ENCODE measurements around the gene RBX1.
"Not testable (repeated sequence)": the region's sequence is repeated elsewhere in the genome, so short reads cannot be mapped to it uniquely, and the experiment has no call there.

Gene RBX1

GRCh38 chr22:40912987-40913386, 38.2 kb upstream of the RBX1 start:
- not testable (repeated sequence) for H3K27me3 ChIP-seq (ENCODE audit: insufficient read depth, low read length); H3K9ac ChIP-seq (ENCODE audit: low read length); H3K4me1 ChIP-seq (ENCODE audit: control insufficient read depth in 1 of 2, insufficient read depth in 2 of 2, low read length in 2 of 2); H3K4ac ChIP-seq (ENCODE audit: low read depth, low read length); H3K9me3 ChIP-seq (ENCODE audit: insufficient read depth, low read depth, low read length); H3K79me2 ChIP-seq (ENCODE audit: control insufficient read depth, insufficient read depth, low read length, poor library complexity); H3K79me1 ChIP-seq (ENCODE audit: low read length); H2BK5ac ChIP-seq (ENCODE audit: low read depth, low read length, poor library complexity); DNase-seq; H2AK5ac ChIP-seq (ENCODE audit: low read length); H3K14ac ChIP-seq (ENCODE audit: low read length); H2BK12ac ChIP-seq (ENCODE audit: low read length); H4K91ac ChIP-seq (ENCODE audit: low read depth, low read length); H2BK120ac ChIP-seq (ENCODE audit: insufficient read depth, low read length, poor library complexity); H2AFZ ChIP-seq (ENCODE audit: insufficient read depth, low read length, poor library complexity); H3K4me2 ChIP-seq (ENCODE audit: low read length); H4K12ac ChIP-seq (ENCODE audit: low read depth, low read length); H3K4me3 ChIP-seq (ENCODE audit: low read depth, low read length); H3K18ac ChIP-seq (ENCODE audit: low read length); H3K23ac ChIP-seq (ENCODE audit: low read length); H3K27ac ChIP-seq (ENCODE audit: low read depth, low read length); H4K8ac ChIP-seq (ENCODE audit: low read depth, low read length)
- H3K36me3 ChIP-seq (ENCODE audit: control insufficient read depth in 1 of 2, insufficient read depth in 2 of 2, low read length in 2 of 2) = peaks cover 16 to 18% of the 10 kb centered on the region in 2 experiments
- no CpG with 5 or more reads among the region's 6 CpGs for WGBS (ENCODE audit: extremely low coverage, insufficient coverage, insufficient read length)

GRCh38 chr22:40919446-40919845, 31.7 kb upstream of the RBX1 start:
- Histone ChIP-seq H4K12ac (ENCODE audit: low read depth, low read length) (no peak overlapping the region), H2BK120ac (ENCODE audit: insufficient read depth, low read length, poor library complexity) (no peak overlapping the region), H3K18ac (ENCODE audit: low read length) (no peak overlapping the region), H4K91ac (ENCODE audit: low read depth, low read length) (no peak overlapping the region), H3K27me3 (ENCODE audit: insufficient read depth, low read length) (no peaks in the 10 kb centered on the region), H3K4ac (ENCODE audit: low read depth, low read length) (no peak overlapping the region), H3K27ac (ENCODE audit: low read depth, low read length) (no peak overlapping the region), H3K9me3 (ENCODE audit: insufficient read depth, low read depth, low read length) (no peaks in the 10 kb centered on the region), H3K4me3 (ENCODE audit: low read depth, low read length) (no peak overlapping the region), H3K36me3 (ENCODE audit: control insufficient read depth in 1 of 2, insufficient read depth in 2 of 2, low read length in 2 of 2) (peaks cover 13 to 25% of the 10 kb centered on the region in 2 experiments), H4K8ac (ENCODE audit: low read depth, low read length) (no peak overlapping the region), H3K14ac (ENCODE audit: low read length) (no peak overlapping the region), H2BK12ac (ENCODE audit: low read length) (no peak overlapping the region), H2AK5ac (ENCODE audit: low read length) (no peak overlapping the region), H2AFZ (ENCODE audit: insufficient read depth, low read length, poor library complexity) (no peak overlapping the region), H3K23ac (ENCODE audit: low read length) (no peak overlapping the region), H3K79me2 (ENCODE audit: control insufficient read depth, insufficient read depth, low read length, poor library complexity) (no peaks in the 10 kb centered on the region), H3K9ac (ENCODE audit: low read length) (no peak overlapping the region), H3K4me2 (ENCODE audit: low read length) (no peak overlapping the region), H3K4me1 (ENCODE audit: control insufficient read depth in 1 of 2, insufficient read depth in 2 of 2, low read length in 2 of 2) (no peaks in the 10 kb centered on the region), H2BK5ac (ENCODE audit: low read depth, low read length, poor library complexity) (no peak overlapping the region), H3K79me1 (ENCODE audit: low read length) (no peaks in the 10 kb centered on the region)
- no CpG with 5 or more reads among the region's 5 CpGs for WGBS (ENCODE audit: extremely low coverage, insufficient coverage, insufficient read length)
- peak; percentile 40 to 86 for DNase-seq

- Histone ChIP-seq H3K79me2 (ENCODE audit: control insufficient read depth, insufficient read depth, low read length, poor library complexity) (no peaks in the 10 kb centered on the region), H4K12ac (ENCODE audit: low read depth, low read length) (no peak overlapping the region), H3K18ac (ENCODE audit: low read length) (no peak overlapping the region), H3K27me3 (ENCODE audit: insufficient read depth, low read length) (no peaks in the 10 kb centered on the region), H3K27ac (ENCODE audit: low read depth, low read length) (no peak overlapping the region), H3K9ac (ENCODE audit: low read length) (no peak overlapping the region), H4K91ac (ENCODE audit: low read depth, low read length) (no peak overlapping the region), H3K36me3 (ENCODE audit: control insufficient read depth in 1 of 2, insufficient read depth in 2 of 2, low read length in 2 of 2) (peaks cover 12 to 30% of the 10 kb centered on the region in 2 experiments), H3K4me2 (ENCODE audit: low read length) (no peak overlapping the region), H2AK5ac (ENCODE audit: low read length) (no peak overlapping the region), H4K8ac (ENCODE audit: low read depth, low read length) (no peak overlapping the region), H3K4me3 (ENCODE audit: low read depth, low read length) (no peak overlapping the region), H3K9me3 (ENCODE audit: insufficient read depth, low read depth, low read length) (no peaks in the 10 kb centered on the region), H2AFZ (ENCODE audit: insufficient read depth, low read length, poor library complexity) (no peak overlapping the region), H2BK120ac (ENCODE audit: insufficient read depth, low read length, poor library complexity) (no peak overlapping the region), H2BK12ac (ENCODE audit: low read length) (no peak overlapping the region), H3K23ac (ENCODE audit: low read length) (no peak overlapping the region), H2BK5ac (ENCODE audit: low read depth, low read length, poor library complexity) (no peak overlapping the region), H3K79me1 (ENCODE audit: low read length) (no peaks in the 10 kb centered on the region), H3K14ac (ENCODE audit: low read length) (no peak overlapping the region), H3K4me1 (ENCODE audit: control insufficient read depth in 1 of 2, insufficient read depth in 2 of 2, low read length in 2 of 2) (no peaks in the 10 kb centered on the region), H3K4ac (ENCODE audit: low read depth, low read length) (no peak overlapping the region)
- WGBS (ENCODE audit: extremely low coverage, insufficient coverage, insufficient read length) = no CpG with 5 or more reads among the region's 9 CpGs
- peak; percentile 24 to 85 for DNase-seq
Observed at GRCh38 chr22:40920526-40920925, 30.7 kb upstream of the RBX1 start.

- H3K36me3 ChIP-seq (ENCODE audit: control insufficient read depth in 1 of 2, insufficient read depth in 2 of 2, low read length in 2 of 2) = peaks cover 13 to 31% of the 10 kb centered on the region in 2 experiments
- no peak overlapping the region for H2BK5ac ChIP-seq (ENCODE audit: low read depth, low read length, poor library complexity)
- no peaks in the 10 kb centered on the region for H3K79me1 ChIP-seq (ENCODE audit: low read length)
- H2BK12ac ChIP-seq (ENCODE audit: low read length) = no peak overlapping the region
- no peak overlapping the region for H2AFZ ChIP-seq (ENCODE audit: insufficient read depth, low read length, poor library complexity)
- H3K4ac ChIP-seq (ENCODE audit: low read depth, low read length) = no peak overlapping the region
- no peak overlapping the region for H3K27ac ChIP-seq (ENCODE audit: low read depth, low read length)
- no peaks in the 10 kb centered on the region for H3K9me3 ChIP-seq (ENCODE audit: insufficient read depth, low read depth, low read length)
- no peak overlapping the region for H3K4me3 ChIP-seq (ENCODE audit: low read depth, low read length)
- no peak overlapping the region for H3K23ac ChIP-seq (ENCODE audit: low read length)
- H3K9ac ChIP-seq (ENCODE audit: low read length) = no peak overlapping the region
- H3K79me2 ChIP-seq (ENCODE audit: control insufficient read depth, insufficient read depth, low read length, poor library complexity) = no peaks in the 10 kb centered on the region
- peak in 1 of 2 donors; percentile 91 for DNase-seq
- H4K91ac ChIP-seq (ENCODE audit: low read depth, low read length) = no peak overlapping the region
- H3K4me2 ChIP-seq (ENCODE audit: low read length) = no peak overlapping the region
- H3K14ac ChIP-seq (ENCODE audit: low read length) = no peak overlapping the region
- H4K12ac ChIP-seq (ENCODE audit: low read depth, low read length) = no peak overlapping the region
- H3K27me3 ChIP-seq (ENCODE audit: insufficient read depth, low read length) = no peaks in the 10 kb centered on the region
- no peaks in the 10 kb centered on the region for H3K4me1 ChIP-seq (ENCODE audit: control insufficient read depth in 1 of 2, insufficient read depth in 2 of 2, low read length in 2 of 2)
- no peak overlapping the region for H3K18ac ChIP-seq (ENCODE audit: low read length)
- no peak overlapping the region for H4K8ac ChIP-seq (ENCODE audit: low read depth, low read length)
- H2AK5ac ChIP-seq (ENCODE audit: low read length) = no peak overlapping the region
- WGBS (ENCODE audit: extremely low coverage, insufficient coverage, insufficient read length) = no CpG with 5 or more reads among the region's 5 CpGs
- H2BK120ac ChIP-seq (ENCODE audit: insufficient read depth, low read length, poor library complexity) = no peak overlapping the region
Observed at GRCh38 chr22:40922484-40923303, 28.5 kb upstream of the RBX1 start.
